ENCODE results near the gene DOCK4.

DNA sequence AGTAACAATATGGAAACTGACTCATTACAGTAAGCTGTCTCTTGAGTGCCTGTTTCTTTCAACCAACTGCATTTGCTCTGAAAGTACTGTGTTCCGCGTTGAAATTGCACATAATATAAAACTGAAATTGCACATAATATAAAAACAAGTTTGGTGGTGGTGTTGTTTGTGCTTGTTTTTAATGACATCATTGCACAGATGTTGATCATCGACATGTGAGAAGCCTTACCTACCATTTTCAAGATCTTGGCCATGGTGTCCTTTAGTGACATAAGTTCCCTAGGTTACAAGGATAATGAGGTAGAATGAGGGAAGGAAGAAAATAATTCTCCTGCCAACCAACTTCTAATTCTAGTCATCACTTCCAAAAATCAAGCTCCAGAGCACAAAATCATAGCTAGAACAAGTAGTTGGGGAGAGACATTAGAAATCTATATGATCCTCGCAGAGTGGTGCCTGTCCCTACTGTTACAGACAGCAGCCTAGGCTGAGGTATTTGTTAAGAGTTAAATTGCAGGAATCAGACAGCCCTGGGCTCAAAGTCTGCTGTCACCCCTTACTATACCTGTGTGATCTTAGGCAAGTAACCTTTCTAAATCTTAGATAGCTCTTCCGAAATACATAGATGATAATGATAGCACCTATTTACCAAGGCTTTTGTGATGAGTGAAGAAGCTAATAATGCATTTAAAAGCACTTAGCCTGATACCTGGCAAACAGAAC, 29.3 kb downstream of the DOCK4 start:
- TF ChIP-seq, protein P1, sequence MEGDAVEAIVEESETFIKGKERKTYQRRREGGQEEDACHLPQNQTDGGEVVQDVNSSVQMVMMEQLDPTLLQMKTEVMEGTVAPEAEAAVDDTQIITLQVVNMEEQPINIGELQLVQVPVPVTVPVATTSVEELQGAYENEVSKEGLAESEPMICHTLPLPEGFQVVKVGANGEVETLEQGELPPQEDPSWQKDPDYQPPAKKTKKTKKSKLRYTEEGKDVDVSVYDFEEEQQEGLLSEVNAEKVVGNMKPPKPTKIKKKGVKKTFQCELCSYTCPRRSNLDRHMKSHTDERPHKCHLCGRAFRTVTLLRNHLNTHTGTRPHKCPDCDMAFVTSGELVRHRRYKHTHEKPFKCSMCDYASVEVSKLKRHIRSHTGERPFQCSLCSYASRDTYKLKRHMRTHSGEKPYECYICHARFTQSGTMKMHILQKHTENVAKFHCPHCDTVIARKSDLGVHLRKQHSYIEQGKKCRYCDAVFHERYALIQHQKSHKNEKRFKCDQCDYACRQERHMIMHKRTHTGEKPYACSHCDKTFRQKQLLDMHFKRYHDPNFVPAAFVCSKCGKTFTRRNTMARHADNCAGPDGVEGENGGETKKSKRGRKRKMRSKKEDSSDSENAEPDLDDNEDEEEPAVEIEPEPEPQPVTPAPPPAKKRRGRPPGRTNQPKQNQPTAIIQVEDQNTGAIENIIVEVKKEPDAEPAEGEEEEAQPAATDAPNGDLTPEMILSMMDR (conservative IDR thresholded peaks at IDR 0.05; ENCODE audit: low read length), result no peak
- no peak for TF ChIP-seq EZH2phosphoT487 (IDR thresholded peaks at IDR 0.05; ENCODE audit: borderline replicate concordance)
